GM15510 (cell line): ENCODE measurements around the gene KCNK5.

Source experiments
- POLR2A ChIP-seq: IDR thresholded peaks from 3 replicates; pipeline ENCODE4 v1.6.1; 2011; ENCODE audit warnings: borderline replicate concordance; ENCODE audit not compliant: insufficient read length; ENCODE audit errors: extremely low read depth

Gene KCNK5

GRCh38 chr6:39227476-39227875, 1.8 kb downstream of the KCNK5 start:
- TF ChIP-seq POLR2A: no peak

GRCh38 chr6:39226639-39227329, 2.5 kb downstream of the KCNK5 start:
- TF ChIP-seq POLR2A: no peak

- no peak for TF ChIP-seq POLR2A
Observed at GRCh38 chr6:39225946-39226437, 3.3 kb downstream of the KCNK5 start.

- no peak for TF ChIP-seq POLR2A
Observed at GRCh38 chr6:39225543-39225942, 3.7 kb downstream of the KCNK5 start.

- no peak for TF ChIP-seq POLR2A
Observed at GRCh38 chr6:39224523-39225182, 4.6 kb downstream of the KCNK5 start.

- no peak for TF ChIP-seq POLR2A
Observed at GRCh38 chr6:39224011-39224410, 5.3 kb downstream of the KCNK5 start.

- no peak for TF ChIP-seq POLR2A
Observed at GRCh38 chr6:39223555-39223954, 5.7 kb downstream of the KCNK5 start.

- TF ChIP-seq POLR2A: no peak
Observed at GRCh38 chr6:39223061-39223460, 6.2 kb downstream of the KCNK5 start.

GRCh38 chr6:39221779-39222641, 7.3 kb downstream of the KCNK5 start:
- TF ChIP-seq POLR2A: no peak

- TF ChIP-seq POLR2A: no peak
Observed at GRCh38 chr6:39221115-39221514, 8.2 kb downstream of the KCNK5 start.

GRCh38 chr6:39218868-39219567, 10.3 kb downstream of the KCNK5 start:
- no peak for TF ChIP-seq POLR2A

GRCh38 chr6:39217177-39217864, 12.0 kb downstream of the KCNK5 start:
- TF ChIP-seq POLR2A: no peak

- TF ChIP-seq POLR2A: no peak
Observed at GRCh38 chr6:39215640-39216158, 13.6 kb downstream of the KCNK5 start.
